Stimulated activated CD4-positive, alpha-beta T cell treated with anti-CD3 and anti-CD28 coated beads, Interleukin-1b, Interleukin-23, amount 100 ng/mL, for 48 hours (primary cell): ENCODE data around the gene KLF5.
"Not testable (repeated sequence)": the region's sequence is repeated elsewhere in the genome, so short reads cannot be mapped to it uniquely, and the experiment has no call there.

Source experiments
- DNase-seq: peaks from one replicate; pipeline ENCODE4 v3.0.0-alpha.2; 2020

Gene KLF5

DNA sequence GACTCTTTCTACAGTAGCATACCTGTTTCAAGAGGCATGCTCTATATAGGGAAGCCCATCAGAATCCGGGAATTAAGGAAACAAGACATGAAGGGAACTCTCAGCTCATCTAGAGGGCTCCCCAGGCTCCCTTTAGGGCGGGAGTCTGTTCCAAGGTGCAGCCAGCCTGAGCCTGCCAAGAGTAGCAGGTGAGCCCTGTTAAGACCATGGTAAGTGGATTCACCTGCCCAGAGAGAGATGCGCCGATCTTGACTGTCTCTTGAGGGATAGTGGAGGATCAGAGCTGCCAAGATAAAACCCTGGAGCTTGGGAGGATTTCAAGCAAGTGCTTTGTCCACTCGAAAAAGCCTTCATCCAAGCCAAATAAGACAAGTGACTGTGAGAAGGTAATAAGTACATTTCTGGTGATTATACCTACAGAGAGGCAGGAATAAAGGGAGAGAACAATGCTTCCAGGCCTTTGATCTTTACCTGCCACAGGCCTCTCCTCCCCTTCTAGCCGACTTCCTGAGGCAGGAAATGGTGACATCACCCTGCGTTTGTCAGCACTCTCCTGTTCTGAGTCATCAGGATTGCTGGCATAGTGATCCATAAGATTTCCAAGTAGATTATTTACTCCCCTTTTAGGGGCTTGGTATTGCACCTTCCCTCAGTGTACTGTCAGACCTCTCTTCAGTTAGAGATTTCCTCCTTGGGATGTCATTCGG is 31.5 kb downstream of the KLF5 start:
- no peak for DNase-seq

GRCh38 chr13:73090823-73091187 is 32.0 kb downstream of the KLF5 start:
- DNase-seq: no peak

DNA sequence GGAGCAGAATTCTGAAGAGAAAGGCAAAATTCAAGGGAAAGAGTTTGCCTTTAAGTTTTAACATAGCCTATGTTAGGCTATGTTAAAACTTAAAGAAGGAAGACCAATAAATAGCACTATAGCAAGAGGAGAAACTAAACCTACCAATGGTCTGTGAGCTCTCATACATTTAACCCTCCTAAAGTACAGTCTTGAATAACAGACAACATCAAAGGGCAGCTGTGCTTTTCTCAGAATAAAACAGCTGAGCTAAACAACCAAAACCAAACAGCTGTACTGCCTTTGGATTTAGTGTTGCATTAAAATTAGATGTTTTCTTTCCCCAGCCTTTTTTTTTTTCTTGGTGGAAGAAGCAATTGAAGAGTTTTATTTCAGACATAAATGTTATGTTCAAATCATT is 34.0 kb downstream of the KLF5 start:
- DNase-seq: no peak

DNA sequence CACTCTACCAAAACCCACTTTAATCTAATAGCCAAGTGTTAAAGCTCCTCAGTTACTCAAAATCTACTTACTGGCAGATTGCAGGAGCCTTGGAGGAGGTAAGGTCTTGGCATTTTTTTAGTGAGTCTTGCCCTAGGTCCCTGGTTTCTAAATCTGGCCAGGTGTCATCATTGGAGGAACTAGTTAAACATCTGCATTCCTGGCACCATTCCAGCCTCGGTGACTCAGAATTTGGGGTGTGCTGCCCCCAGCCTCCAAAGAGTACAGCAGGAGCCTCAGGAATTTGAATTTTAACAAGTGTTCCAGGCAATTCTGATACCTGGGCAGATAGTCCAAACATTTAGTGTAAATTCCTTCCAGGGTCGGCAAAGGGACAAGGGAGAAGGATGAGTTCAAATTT is 37.4 kb downstream of the KLF5 start:
- no peak for DNase-seq

- no peak for DNase-seq
Measured at GRCh38 chr13:73096638-73097037, 37.8 kb downstream of the KLF5 start.

GRCh38 chr13:73100781-73101180 is 42.0 kb downstream of the KLF5 start:
- DNase-seq: not testable (repeated sequence)

- DNase-seq: no peak
Measured at GRCh38 chr13:73101351-73102007, 42.7 kb downstream of the KLF5 start.

DNA sequence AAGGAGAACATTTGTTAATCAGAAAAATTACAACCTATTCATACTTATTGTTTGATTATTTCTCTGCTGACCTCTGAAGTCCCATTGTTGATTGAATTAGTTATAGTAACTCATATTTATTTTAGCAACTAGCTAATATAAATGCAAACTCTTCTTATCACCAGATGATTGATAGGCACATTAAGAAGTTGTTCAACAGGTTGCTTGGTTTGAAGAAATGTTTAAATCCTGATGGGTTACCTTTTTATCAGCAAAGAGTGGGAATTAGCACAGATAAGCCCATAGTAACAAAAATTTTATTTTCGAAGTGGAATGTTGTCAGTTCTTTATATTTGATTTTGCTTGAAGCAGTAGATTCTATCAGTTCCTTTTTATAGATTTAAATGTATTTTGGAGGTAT is 44.4 kb downstream of the KLF5 start:
- DNase-seq: no peak

DNA sequence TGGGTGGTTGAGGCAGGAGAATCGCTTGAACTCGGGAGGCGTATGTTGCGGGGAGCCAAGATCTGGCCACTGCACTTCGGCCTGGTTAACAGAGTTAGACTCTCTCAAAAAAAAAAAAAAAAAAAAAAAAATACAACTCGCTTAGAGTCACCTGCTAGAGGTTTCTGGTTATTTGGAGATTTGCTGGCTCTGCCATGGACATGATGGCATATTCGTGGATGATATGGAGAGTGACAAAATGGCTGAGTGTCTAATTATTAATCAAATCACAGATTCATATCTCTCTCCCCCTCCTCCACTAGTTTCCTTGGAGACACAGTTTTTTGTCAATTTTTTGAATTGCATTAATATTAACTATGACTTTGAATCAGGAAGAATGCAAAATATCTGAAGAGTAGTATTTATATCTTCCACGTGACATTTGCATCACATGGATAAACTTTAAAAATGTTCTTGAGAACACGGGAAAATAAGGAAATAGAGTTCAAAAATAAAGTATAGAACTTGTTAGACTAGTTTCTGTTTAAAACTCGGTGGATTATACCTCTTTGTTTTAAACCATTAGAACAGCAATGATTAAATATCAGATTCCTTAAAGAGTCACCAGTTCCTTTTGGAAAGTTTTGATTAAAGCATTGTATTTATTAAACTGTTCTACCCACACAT is 47.8 kb downstream of the KLF5 start:
- DNase-seq: no peak

GRCh38 chr13:73107481-73107880 is 48.7 kb downstream of the KLF5 start:
- no peak for DNase-seq

DNA sequence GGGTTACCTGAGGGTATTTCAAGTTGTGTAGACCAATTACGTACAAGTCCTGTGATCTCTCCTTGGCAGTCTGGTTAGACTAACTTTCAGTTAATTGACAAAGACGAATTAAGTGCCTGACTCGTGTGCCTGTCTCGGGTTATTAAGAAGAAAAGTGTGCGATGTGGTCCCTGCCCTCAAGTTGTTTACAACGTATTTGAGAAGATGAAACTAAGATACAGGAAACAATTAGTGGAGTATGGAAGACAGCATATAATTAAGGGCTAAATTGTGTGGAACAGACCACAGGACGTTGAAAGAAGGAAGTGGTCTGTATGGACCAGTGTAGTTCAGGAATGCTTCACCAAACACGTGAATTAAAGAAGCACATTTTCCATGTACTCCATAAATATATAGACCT is 49.2 kb downstream of the KLF5 start:
- DNase-seq: no peak

GRCh38 chr13:73109288-73109899 is 50.6 kb downstream of the KLF5 start:
- DNase-seq: no peak

- no peak for DNase-seq
Measured at GRCh38 chr13:73109969-73110368, 51.2 kb downstream of the KLF5 start.

DNA sequence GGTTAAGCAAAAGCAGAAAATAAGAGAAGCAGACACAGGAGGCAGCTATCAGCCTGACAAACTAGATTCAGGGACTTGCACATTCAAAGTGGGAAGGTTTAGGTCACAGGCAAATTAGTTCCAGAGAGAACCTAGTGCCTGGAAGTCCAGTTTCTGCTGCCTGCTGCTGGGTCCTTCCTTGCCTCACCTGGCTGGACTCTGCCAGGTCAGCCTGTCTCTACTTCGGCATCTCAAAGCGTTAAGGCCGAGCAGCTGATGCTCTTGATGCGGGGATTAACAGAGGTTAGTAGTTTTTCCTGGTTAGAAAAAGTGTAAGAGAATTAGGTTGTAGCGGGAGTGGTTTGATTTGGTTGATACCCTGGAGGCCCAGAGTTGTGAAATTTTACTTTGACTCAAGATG is 52.0 kb downstream of the KLF5 start:
- DNase-seq: no peak

DNA sequence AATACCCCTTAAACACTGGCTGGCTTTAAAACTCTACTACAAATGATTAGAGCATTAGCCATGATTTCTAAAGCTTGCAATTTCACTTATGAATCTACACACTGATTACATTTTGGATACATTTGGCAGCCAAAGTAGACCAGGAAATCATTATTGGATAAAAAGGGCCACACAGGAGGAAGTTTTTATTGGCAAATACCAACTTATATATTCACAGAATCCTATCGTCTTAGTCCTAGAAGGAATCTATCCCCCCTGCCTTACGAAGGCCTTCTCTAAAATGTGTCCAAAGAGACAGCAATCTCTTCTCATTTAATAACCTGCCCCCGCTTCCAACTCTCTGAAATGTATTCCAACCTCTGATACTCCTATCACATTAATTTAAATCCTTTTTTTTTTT is 52.5 kb downstream of the KLF5 start:
- DNase-seq: no peak

- DNase-seq: no peak
Measured at GRCh38 chr13:73119612-73120011, 60.8 kb downstream of the KLF5 start.
